ENCODE results near the gene CACNA2D4.

Gene CACNA2D4

DNA sequence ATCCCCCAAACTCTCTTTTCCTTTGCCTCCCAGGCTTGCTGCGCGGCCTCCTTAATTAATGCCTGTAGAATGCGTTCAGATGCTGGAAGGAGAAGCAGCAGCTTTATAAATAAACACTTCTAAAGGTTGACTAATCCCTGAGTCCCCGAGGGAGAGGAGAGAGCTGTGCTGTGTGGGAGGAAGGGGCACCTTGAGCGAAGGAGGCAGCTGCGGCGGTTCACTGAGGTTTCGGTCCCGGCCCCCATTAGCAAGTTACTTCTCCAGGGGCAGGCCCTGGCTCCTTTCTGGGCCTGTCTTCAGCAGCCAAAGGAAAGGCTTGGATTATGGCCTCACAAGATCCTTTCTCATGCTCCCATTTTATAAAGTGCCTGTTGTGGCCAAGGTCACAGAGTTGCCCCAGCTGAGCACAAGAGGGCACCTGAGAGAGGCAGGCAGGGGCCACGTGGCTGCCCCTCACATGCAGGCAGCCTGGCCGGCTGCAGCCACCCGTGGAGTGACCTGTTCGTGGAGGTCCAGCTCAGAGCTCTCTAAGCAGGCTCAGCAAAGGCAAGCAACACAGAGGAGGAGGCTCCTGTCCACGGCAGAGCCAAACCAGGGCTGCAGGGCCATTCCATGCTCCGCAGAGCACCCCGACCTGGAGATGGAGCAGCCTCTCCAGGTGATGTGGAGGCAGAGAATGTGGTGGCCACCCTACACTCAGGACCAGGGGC, 15.0 kb upstream of the CACNA2D4 start:
- no peak for DNase-seq

DNA sequence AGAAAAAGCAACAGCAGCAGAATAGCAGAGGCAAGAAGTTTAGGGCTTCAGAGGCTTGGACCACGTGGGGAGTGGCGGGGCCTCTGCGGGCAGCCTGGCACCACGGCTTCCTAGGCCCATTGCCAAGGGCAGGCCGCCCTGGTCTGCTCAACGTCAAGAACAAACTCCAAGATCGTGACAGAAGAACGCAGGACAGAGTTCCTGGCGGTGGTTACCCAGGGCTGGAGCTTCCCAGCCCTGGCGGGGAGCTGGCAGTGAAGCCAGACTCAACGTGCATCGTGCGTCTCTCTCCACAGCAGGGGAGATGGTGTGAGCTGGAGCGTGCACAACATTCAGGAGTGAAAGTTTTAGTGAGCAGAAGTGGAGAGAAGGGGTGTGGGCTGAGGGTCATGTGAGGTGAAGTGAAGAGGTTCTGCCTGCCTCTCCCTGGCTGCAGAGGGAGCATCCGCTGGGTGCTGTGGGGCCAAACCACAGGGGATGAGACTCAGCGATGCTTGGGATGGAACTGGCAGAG, 13.9 kb upstream of the CACNA2D4 start:
- DNase-seq = no peak

DNA sequence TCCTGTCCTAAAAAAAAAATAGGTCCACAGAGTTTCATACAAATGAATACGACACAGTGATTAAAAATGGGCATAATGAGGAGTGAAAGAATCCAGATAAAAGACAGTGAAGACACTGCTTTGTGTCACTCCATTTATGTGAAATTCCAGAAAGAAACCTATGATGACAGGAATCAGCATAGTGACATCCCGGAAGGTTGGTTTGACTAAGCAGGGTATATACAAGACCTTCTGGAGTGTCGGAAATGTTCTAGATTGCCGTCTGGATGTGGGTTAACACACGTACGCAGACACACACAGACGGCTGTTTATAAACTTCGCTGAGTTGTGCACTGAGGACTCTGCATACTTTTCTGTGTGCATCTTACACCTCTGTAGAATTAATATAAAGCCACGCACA, 13.2 kb upstream of the CACNA2D4 start:
- DNase-seq = no peak

DNA sequence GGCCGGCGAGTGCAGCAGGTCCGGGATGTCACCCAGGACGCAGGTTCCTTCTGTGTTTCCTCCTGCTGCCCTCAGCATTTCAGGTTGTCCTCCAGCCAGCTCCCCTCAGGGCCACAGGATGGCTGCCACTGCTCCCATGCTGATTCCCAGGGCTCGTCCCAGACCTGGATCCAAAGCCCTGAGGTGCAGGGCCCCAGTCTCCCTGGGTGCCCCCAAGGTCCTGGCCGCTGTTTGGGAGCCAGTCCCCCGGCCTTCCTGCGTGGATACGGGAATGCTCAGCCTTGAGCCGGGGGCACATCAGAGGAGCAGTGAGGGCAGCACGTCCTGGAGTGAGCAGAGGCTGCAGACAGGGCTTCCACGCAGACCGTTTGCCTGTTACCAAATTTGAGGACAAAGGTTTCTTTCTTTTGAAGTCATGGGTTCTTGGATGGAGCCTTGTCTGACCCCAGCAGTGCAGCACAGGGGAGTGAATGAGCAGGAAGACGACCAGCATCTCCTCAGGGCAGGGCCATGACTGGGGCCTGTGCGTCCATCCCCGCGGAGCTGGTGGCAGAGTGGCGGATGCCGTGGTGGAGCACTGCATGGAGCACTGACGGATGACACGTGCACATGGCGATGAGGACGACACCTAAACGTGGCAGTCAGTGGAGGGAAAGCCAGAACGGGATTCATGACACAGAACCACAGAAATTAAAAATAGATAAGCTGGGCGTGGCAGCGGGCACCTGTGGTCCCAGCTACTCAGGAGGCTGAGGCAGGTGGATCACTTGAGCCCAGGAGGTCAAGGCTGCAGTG, 12.5 kb upstream of the CACNA2D4 start:
- DNase-seq = no peak

DNA sequence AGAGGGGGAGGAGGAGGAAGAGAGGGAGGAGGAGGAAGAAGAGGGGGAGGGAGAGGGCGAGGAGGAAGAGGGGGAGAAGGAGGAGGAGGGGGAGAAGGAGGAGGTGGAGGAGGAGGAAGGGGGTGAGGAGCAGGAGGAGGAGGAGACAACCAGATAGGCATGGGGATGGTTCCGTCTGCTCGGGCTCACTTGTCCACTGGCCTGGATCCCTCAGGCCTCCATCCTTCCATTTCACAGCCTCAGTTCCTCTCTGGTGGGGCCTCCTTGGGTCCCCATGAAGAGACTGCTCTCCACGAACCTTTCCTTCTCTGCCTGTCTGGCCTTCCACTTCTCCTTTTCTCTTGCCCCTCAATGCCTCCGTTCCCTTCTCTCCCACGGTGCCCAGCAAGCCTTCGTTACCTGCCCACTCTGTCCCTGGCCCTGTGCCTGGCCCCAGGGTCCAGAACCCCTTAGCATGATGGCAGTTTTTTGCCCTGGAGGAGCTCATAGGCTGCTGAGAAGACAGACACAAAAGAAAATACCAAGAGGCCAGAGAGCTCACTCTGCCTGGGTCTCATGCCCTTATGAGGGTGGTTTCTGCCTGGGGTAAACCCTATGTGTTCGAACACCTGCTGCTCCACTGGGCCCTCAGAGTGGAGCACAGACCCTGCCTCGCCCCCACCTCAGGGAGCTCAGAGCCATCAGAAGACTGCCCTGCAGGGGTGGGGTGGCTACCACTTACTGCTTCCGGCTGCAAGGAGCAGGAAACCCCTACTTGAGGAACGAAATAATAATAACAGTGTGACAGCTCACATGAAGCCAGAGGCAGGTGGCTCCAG, 11.7 kb upstream of the CACNA2D4 start:
- DNase-seq = no peak

DNA sequence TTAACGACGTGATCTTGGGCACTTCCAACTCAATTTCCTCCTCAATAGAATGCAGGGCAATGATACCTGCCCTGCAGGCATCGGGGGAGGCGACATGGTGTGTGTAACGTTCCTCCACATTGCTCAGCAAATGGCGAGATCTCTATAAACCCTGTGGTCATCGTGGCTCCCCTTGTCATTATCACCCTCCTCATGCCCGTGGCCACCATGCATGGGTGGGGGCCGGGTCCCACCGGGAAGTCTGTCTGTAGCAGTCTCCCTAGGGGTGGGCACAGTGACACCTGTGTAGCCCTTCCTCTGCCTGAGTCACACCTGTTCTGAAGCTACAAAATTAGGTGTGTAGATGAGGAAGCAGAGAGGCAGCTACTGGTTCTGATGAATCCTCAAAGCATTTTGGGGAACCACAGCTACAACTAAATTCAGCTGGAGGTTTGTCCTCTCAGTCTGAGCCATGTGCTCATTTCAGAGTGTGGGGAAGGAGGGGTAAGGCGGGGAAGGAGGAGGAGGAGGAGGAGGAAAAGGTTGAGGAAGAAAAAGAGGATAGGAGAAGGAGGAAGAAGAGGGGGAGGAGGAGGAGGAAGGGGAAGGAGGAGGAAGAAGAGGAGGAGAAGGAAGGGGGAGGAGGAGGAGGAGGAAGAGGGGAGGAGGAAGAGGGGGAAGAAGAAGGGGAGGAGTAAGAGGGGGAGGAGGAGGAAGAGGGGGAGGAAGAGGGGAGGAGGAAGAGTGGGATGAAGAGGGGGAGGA, 11.0 kb upstream of the CACNA2D4 start:
- no peak for DNase-seq

DNA sequence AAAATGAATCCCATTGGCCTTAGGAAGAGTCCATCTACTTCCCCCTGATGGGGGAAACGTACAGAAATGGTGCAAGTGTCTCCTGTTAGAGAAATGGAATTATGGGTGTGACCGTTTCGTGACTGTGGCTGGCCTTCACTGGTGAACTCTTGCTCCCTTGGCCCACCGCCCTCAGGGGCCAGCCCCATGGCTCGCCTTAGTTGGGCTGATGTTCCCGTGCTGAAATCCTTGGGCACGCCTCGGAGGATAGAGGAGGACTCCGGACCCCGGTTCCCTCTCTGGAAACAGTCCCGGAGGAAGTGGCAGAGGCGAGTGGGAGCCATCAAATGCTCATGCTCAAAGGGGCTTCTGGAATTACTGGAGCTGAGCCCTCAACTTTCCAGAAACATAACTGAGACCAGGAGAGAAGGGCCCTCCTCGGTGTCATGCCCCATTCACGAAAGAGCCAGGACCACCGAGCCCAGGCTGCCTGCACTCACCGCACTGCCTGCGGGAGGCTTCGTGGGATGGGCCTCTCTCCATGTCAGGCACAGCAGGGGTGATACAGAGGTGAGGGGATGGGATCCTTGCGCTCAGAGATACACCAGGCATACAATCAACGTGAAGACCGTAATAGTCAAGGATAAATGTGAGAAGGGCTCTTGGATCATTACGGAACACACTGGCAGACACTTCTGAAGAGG, 10.1 kb upstream of the CACNA2D4 start:
- no peak for DNase-seq

DNA sequence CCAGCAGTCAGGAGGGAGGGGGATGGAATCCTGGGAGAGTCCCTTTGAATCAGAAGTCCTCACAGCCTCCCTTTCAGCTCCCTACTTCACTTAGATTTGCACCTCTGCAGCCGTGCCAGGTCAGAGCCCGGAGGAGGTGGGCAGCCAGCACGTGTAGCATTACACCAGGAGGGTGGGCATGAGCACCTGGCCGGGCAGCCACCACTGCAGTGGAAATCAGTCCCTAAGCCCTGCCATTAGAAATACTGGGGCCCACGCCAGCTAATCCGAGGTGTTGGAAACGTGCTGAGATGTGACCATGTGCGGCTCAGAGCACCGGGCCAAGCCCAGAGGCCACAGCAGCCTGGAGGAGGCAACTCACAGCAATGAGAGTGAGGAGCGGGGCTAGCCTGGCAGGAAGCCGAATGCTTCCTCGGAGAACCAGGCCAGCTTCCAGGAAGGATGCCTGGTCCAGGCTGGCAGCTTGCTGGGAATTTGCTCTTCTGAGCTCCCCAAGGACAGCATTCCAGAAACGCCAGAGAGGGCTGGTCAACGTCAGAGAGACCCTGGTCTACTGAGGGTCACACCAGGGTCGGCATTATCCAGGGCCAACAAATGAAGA, 9.4 kb upstream of the CACNA2D4 start:
- DNase-seq = no peak

DNA sequence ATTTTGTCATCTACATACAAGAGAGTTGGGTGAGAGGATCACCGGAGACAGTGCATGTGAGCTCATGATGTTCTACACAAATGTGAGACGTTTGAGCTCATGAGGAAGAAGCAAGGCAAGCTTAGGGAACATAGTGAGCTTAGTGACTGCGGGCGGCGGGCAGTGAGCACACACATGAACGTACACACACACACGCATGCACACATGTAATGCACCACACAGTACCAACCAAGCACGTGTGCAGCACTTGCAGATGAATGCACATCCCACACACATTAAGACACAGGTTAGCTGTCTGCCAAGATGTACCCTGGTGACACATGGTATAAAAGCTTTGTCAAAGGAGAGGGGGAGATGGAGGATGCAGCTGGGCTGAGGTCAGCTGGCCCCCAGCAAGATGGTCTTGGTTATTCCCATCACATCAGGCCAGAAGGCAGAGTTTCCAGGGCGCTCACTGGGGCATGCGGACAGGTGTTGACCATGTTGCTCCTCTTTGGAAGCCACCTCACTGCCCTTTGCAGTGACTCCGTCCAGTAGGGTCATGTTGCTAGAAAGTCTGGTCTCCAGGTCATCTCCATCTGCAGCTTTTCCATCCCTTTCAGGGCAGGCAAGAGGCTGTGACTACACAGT, 8.7 kb upstream of the CACNA2D4 start:
- DNase-seq = no peak

DNA sequence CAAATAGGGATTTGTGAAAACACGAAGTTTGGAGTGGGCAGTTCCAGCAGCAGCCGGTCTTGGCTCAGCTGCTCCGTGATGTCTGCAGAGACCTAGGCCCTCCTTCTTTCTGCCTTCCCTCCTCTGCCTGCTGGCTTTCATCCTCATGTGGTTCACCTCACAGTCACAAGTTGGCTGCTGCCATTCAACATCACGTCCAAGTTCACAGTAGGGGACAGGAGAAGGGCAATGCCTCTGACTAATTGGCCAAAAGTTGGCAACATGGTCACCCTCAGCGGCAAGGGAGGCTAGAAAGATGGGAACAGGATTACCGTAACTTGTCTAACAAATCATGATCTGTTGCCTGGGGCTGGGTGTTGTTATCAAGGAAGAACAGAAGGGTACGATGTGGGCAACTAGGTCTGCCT, 7.8 kb upstream of the CACNA2D4 start:
- DNase-seq = no peak

DNA sequence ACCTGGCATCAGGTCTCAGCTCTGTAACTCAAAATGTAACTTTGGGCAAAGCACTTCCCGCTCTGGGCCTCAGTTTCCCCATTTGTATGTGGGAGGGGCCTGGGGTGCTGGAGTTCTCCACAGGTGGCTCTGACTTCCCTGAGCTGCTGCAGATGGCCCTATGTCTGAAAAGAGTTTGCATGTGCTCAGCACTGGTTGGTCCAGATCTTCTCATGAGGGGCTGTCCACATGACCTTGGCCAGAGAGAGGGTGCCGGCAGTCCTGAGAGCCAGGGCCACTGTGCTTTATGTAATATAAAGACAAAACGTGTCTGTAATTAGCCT, 7.2 kb upstream of the CACNA2D4 start:
- no peak for DNase-seq

DNA sequence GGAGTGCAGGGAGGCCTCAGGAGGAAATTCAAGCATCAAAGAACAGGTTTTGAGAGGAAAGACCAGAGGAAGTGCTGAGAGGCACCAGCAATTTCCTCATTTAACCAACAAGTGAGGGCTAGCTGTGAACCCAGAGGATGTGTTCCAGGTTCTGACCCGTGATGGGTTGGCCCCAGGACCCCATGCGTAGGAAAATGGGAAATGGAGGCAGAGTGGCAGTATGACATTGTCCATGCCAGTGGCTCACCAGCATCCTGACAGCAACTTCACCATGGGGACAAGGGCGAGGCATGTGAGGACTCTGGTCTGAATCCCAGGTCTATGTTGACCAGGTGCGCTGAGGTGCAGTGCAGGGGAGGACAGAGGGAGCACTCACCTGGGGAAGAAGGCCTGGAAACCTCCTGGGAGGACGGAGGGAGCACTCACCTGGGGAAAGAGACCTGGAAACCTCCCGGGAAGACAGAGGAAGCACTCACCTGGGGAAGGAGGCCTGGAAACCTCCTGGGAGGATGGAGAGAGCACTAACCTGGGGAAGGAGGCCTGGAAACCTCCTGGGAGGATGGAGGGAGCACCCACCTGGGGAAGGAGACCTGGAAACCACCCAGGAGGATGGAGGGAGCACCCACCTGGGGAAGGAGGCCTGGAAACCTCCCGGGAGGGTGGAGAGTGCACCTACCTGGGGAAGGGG, 6.7 kb upstream of the CACNA2D4 start:
- DNase-seq = no peak

DNA sequence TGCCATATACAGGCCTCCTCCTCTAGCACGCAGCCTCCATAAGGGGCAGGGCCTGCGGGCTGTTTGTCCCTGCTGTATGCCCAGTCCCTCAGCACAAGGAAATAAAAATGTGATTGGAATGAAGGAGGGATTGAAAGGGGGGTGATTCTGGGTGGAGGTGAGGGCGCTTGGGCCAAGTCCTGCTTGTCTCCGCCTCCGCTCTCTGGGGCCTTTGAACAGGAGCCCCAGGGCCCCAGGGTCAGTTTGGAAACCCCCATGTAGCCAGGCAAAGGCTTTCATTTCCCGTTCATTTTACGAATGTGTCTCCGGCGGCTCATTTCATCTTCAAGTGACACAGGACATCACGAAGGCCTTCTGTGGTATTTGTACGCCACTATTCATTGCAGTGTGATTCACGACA, 4.5 kb upstream of the CACNA2D4 start:
- no peak for DNase-seq

DNA sequence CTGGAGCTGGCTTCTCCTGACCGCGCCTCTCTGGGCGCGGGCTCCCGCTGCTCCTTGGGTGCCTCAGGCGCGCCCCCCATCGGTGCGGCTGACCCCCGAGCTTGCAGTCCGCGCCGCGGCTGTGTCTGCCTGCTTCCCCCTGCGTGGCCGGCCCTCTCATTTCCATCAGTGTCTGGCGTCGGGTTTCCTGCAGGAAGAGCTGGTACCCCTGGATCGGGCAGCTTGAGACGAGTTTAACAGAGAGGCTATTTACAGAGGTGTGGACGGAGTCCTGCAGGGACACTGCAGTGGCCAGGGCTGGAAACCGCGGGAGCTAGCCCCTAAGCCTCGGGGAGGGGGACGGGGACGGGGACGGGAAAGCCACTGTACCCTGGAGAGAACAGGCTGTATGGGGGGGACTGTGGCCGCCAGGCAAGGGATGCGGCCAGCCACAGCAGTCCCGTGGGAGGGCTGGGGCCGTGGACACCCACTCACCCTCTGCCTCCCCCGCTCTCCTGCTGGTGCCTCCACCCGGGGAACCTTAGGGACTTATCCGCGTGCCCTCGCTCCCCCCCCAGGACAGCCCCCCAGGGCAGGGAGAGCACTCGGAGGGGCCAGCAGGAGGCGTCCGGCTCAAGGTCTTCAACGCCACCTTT, 3.7 kb upstream of the CACNA2D4 start:
- no peak for DNase-seq

DNA sequence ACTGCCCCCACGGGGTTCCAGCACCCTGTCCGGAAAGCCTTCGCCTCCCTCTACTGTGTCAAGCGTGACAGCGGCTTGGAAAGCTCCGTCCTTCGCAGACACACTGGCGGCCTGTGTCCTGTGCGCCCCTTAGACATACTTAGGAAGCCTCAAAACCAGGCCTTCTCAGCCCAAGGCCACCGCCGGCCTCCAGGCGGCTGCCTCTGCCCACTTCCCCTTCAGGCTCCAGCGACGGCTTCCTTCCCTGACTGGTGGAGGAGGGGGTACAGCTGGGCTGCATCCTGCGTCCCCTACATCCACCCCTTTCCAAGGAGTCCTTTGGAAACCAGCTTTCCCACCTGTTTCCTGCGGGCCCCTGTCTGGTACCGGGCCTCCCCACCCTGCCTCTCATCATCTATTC, 2.5 kb upstream of the CACNA2D4 start:
- DNase-seq = no peak

DNA sequence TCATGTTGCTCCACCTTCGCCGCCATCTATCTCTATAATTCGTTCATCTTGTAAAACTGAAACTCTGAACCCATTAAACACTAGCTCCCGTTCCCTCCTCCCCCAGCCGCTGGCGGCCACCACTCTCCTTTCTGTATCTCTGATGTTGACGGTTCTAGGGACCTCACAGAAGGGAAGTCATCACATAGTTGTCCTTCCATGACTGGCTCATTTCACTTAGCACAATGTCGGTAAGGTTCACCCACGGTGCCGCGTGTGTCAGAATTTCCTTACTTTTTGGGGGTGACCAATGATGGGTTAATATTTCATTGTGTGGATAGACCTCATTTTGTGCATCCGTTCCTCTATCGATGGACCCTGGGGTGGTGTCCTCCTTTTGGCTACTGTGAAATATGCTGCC, 2.0 kb upstream of the CACNA2D4 start:
- no peak for DNase-seq

DNA sequence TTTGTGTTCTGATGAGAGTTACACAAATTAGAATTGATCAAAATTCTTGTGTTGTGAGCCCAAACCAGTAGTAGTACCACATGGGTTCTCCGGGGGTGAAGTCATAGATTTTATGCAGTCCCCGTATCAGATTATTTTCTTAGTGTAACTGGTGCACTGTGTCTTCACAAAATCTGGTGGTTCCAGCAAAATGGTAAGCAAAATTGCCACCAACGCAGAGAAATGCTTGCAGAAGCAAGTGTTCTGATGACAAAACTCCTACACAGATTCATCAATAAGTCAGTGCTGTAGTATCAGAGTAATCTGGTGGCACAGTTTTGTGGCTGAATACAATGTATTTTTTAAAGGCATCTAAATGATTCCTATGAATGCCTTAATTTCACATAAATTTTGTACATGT, 1.3 kb upstream of the CACNA2D4 start:
- no peak for DNase-seq

DNA sequence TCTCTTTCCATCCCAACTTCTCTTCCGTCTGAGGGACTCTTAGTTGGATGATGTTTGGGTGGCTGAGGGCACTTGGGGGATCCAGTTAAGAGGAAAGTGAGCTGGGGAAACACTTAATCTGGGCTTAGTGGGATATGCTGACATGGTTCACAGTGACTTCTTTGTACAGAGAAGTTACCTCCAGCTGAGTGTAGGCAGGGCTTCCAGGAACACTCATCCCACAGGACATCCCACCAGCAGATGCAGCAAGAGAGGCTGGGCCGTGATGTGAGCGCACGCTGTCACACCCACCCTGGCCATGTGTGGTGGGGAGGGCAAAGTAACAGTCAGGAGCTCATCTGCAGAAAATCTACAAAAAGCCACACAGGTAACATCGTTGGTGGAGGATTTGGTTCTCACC, 832 bp upstream of the CACNA2D4 start:
- no peak for DNase-seq

DNA sequence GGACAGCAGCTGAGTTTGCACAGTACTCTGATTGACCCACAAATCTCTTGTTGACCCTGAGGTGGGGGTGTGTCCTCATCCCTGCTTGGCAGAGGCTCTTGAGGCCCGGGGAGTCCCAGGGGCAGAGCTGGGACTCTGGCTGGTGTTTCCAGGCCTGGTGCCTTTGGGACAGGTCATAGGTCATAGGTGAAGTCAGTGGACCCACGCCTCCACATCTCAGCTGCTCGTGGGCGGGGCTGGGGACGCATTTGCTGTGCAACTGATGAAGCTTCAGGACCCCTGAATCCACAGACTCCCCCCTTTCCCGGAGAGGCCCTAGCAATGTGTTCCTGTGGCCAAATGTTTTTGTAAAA, 408 bp upstream of the CACNA2D4 start:
- no peak for DNase-seq
